Measurements from ENCODE around the gene TARBP2.

TARBP2 gene, protein sequence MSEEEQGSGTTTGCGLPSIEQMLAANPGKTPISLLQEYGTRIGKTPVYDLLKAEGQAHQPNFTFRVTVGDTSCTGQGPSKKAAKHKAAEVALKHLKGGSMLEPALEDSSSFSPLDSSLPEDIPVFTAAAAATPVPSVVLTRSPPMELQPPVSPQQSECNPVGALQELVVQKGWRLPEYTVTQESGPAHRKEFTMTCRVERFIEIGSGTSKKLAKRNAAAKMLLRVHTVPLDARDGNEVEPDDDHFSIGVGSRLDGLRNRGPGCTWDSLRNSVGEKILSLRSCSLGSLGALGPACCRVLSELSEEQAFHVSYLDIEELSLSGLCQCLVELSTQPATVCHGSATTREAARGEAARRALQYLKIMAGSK
- total RNA-seq = 22.7 reads per million, percentile 49 among the genes with 10 or more reads in this experiment

DNA sequence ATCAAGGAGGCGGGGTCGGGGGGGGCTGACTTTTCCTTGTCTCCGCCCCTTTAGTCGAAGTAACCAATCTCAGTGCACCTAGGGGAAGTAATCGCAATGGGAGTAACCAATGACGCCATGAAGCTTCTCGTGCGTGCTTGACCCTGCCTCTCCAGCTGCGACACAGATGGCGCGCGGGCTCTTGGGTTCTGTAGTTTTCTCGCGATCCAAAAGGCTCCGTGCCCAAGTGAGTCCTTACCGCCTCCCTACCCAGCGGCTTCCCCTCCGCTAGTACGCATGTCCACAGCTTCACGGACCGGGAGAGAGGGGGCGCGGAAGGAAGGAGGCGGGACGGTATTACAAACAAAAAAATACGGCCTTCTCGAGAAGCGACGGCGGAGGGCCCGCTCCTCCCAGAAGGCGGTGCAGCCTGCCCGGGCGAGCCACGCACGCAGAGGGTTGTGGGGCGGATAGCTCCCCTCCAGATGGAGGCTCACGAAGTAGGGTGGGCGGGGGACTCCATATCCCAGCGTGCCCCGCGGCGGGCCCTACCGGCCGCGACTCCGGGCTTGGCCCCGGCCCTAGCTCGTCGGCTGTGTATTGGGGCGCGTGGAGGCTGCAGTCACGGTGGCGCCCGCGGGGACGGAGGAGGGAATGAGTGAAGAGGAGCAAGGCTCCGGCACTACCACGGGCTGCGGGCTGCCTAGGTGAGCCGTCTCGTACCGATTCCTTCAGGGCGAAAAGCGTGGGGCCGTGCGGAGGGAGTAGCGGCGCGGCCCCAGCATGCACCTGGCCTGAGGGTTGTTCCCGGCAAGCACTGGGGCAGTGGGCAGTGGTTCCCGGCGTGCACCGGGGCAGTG lies at the start of gene TARBP2:
Gene TARBP2, plus strand, starts transcription at position 508 of the 839 bp plus-strand sequence. Its CDS starts 126 bp downstream, at position 634.
- peak; percentile 96 for DNase-seq

GRCh38 chr12:53451661-53452158 lies 49.4 kb upstream of the TARBP2 start, which contains the start of gene PCBP2:
Gene PCBP2, plus strand, starts transcription at chr12:53452102. Its CDS starts 2,699 bp downstream, at chr12:53454801.
- DNase-seq = peak; percentile 97

DNA sequence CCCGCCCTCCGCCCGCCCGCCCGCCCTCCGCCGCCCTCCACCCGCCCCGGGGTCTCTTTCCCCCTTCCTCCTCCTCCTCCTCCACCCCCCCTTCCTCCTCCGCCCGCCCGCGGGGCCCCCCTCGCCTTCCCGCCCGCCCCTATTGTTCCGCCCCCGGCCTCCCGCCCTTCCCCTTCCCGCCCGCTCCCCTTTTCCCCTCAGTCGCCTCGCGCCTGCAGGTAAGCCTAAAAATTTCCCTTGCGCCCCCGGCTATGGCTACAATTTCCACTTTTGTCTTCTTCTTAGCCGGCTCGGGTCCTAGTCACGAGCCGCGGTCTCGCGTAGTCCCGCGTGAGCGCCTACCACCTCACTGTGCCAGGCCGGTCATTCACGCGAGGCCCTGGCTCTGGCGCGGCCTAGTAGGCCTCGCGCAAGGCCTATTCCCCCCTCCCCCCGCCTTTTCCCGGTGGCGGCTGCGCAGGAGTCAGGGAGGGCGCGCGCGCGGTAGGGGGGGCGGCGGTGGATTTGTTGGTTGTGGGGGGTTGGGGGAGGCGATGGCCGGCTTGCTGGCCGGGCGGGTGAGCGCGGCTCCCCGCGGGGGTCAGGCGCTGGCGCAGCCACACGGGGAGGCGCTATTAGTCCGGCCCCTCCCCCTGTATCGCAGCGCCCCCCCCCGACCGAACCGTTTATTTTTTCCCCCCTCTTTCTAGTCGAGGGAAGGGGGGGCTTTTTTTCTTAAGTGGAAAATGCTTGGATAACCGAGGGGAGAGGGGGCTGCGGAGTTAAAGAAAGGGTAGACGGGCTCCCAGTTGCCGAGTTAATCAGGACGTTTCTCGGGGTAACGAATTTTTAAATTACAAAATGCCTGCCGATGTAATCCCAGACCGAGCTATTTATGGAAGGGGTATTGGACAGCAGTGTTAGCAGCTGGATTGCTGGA lies 48.7 kb upstream of the TARBP2 start:
- peak; percentile 71 for DNase-seq

GRCh38 chr12:53453953-53454640 lies 47.0 kb upstream of the TARBP2 start:
- DNase-seq = no peak

GRCh38 chr12:53454707-53455106 lies 46.4 kb upstream of the TARBP2 start:
- DNase-seq = no peak

DNA sequence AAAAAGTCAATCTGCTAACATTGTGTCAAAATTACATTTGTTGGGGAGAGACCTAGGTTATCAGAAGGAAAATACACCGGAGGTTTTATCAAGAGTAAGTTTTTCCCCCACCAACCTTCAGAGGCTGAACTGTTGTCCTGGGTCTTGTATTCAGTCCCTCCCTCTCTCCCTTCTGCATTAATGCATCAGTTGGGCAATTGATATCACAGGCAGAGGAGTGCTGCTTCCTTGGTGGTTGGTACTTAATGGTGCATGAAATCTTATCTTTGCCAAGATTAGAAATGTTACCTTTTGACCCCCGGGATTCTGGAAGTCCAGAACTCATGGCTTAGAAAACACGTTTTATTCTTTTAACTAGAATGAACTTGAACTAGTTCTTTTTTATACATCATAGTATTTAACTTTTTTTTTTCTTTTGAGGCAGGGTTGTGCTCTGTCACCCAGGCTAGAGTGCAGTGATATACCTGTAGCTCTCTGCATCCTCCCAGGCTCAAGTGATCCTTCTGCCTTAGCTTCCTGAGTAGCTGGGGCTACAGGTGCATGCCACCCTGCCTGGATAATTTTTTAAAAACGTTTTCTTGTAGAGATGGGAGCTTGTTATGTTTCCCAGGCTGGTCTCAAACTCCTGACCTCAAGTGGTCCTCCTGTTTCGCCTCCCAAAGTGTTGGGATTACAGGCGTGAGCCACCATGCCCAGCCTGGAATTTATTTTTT lies 44.3 kb upstream of the TARBP2 start:
- DNase-seq = no peak

GRCh38 chr12:53459097-53459496 lies 42.0 kb upstream of the TARBP2 start:
- no peak for DNase-seq

DNA sequence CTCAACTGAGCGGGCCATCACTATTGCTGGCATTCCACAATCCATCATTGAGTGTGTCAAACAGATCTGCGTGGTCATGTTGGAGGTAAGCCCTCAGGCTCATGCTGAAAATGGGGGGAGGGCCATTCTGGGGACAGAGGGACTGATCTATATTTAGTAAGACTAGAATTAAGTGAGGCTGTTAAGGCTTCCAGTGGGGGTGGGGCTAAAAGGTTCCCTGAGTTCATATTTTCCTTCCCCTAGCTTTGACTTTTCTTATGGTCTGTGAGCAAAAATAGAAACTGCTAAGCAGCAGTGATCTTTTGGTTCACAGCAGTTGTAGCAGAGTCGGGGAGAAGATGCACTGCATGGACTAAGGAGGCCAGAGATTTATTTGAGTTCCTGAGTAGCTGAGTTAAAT lies 40.0 kb upstream of the TARBP2 start:
- no peak for DNase-seq

- no peak for DNase-seq
These were observed 39.5 kb upstream of the TARBP2 start for GRCh38 chr12:53461591-53461990.

- no peak for DNase-seq
These were observed 38.1 kb upstream of the TARBP2 start for GRCh38 chr12:53462935-53463334.

DNA sequence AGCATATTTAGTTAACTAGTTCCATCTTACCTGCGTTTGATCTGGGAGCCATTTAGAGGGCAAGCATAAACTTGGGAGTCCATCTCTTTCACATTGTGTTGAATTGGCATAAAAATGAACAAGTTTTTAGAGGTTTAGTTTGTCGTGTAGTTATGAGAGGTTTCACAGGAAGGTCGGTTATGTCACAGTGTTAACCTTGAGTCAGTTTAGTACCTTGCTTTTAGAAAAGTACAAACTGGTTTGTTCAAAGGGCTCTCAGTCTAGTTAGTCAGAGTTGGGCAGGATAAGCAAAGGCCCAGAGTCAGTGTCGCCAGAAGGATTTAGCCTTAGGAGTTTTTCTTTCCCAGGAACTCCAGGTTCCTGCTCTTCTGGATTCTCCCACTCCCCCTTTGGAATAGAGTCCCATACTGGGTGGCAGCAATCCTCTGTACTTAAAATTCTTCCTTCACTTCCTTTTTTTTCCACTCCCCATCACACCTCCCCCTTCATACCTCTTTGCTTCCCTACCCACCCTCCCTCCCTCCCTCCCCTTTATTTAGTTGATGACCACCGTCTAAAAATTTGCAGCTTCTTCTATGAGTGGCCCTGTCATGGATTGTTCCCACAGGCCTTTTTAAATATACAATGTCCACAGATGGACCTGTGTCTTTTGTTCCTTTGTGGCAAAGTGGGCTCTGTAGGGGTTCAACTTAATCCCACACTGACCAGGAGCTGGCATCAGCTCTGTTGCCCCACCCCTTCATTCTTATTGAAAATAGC lies 37.1 kb upstream of the TARBP2 start:
- DNase-seq = no peak

DNA sequence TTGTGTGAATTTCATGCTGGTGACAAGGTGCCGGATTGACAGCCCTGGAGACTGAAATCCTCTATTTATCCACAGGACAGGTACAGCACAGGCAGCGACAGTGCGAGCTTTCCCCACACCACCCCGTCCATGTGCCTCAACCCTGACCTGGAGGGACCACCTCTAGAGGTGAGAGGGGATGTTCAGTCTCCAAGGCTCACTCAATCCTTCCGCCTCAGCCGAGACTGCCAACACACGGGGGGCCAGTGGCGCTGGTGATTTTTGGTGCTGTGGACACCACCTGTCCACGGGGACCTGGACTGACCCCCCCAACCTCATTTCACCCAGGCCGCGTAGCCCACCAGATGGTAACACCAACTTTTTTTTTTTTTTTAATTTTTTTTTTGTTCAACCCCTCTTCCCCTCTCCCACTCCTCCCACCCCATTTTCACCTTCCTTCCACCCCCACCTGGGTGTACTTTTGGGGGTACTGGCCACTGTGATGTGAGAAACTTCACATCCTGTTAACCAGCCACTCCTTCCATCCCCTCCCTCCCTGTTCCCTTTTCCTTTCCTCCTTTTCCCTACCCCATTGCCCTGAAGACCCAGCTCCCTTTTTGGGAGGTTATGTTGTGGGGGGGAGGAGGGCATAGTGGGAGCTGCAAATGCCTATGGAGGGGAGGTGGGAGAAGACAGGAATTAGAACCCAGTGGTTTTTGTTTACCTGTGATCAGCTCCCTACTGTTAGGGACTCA lies 36.2 kb upstream of the TARBP2 start:
- no peak for DNase-seq

DNA sequence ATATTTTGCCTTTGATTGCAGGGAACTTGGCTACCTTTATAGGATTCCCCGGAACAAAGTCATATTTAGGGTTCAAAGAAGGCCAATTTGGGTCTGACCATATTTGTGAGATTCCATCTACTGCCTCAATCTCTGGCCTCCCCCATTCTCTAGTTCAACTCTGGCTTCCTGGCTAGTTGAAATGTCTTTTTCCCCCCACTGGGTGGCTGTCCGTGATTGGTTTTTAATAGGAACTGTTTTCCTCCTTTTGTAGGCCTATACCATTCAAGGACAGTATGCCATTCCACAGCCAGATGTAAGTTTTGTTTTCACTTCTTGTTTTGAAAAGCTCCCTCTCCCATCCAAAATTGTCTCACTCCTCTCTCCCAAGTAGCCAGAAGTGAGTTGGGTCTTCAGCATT lies 35.4 kb upstream of the TARBP2 start:
- DNase-seq = no peak

- no peak for DNase-seq
These were observed 34.4 kb upstream of the TARBP2 start for GRCh38 chr12:53466640-53467039.

- DNase-seq = no peak
These were observed 34.0 kb upstream of the TARBP2 start for GRCh38 chr12:53467082-53467481.

DNA sequence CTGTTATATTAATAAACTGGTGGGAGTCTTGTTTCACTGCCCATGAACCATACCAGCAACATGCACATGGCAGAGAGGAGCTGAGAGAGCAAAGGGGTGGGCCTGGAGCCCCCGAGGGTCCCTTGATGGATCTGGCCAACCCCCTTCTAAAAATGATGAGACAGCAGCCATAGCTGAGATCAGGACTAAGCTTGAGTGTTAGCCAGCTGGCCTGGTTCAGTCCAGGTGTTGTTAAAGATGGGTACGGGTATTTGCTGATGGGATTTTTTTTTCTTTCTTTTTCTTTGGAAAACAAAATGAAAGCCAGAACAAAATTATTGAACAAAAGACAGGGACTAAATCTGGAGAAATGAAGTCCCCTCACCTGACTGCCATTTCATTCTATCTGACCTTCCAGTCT lies 33.2 kb upstream of the TARBP2 start:
- DNase-seq = no peak

- no peak for DNase-seq
These were observed 32.8 kb upstream of the TARBP2 start for GRCh38 chr12:53468282-53468681.

DNA sequence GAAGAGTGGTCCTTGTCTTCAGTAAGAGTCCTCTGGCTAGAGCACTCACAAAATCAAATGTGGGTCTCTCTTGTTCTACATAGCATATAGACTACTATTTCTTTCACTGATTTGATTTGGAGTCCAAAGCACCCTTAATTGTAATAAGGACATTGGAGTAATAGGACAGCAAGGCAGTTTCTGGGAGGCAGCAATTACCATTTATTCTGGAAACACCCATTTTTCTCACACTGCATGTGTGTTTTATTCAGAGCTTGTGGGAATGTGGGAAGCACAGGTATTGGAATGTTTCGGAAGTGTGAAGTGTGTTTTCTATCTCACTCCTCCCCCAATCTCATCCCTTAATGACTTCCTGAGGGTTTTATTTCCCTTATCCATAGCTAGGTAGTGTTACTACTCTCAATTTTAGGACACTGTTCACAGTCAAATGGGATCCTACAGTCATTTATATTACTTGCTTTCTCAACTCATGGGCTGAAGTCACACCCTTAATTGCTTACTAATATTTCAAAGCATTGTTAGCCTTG lies 29.0 kb upstream of the TARBP2 start:
- DNase-seq = no peak

DNA sequence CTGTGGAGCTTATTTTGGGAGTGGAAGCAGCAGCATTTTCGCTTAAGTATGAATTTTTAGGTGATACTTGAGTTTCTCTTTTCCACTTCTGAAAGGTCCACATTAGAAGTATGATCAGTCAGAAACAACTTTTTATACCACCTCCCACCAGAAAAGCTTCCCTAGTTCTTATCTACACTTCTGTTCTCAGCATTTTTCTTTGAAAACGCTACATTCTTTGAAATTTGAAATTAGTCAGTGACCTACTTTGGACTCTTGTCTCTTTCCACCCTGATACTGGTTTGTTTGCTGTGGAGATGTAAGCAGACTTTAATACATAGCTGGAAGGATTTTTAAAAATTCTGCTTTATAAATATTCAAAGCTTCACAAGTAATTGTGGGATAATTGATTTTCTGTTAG lies 27.0 kb upstream of the TARBP2 start:
- no peak for DNase-seq
